HepG2 (cell line): ENCODE measurements around the gene AKAP8. TPM values are rescaled to one million over a fixed set of nuclear protein-coding genes. Genes with fewer than 3 reads are reported as not detected.

ENCODE experiments used
- FIP1L1 ChIP-seq: fragments of 200-400 bp; formaldehyde crosslinking; IDR thresholded peaks from 2 replicates; pipeline ENCODE4 v1.6.1; 2018; ENCODE audit warnings: low read depth, mild to moderate bottlenecking, low read length, moderate library complexity, borderline replicate concordance; ENCODE audit not compliant: insufficient read depth
- GZF1 ChIP-seq: sonication (generic); formaldehyde crosslinking; IDR thresholded peaks from 2 replicates; pipeline ENCODE4 v1.5.1; 2020; ENCODE audit warnings: mild to moderate bottlenecking, missing genetic modification reagents
- HMGXB3 ChIP-seq: sonication (generic); formaldehyde crosslinking; IDR thresholded peaks from 2 replicates; pipeline ENCODE4 v1.4.0; 2020; ENCODE audit warnings: missing genetic modification reagents, borderline replicate concordance
- HNF4A ChIP-seq: sonication (generic); formaldehyde crosslinking; IDR thresholded peaks from 2 replicates; pipeline ENCODE4 v1.4.0; 2020; ENCODE audit warnings: missing genetic modification reagents
- JDP2 ChIP-seq: sonication (generic); formaldehyde crosslinking; IDR thresholded peaks from 2 replicates; pipeline ENCODE4 v1.8.1; 2022; ENCODE audit warnings: missing genetic modification reagents, borderline replicate concordance
- MZF1 ChIP-seq: sonication (generic); formaldehyde crosslinking; IDR thresholded peaks from 2 replicates; pipeline ENCODE4 v1.8.1; 2023; ENCODE audit warnings: mild to moderate bottlenecking, missing genetic modification reagents, borderline replicate concordance
- NFE2L1 ChIP-seq: sonication (generic); formaldehyde crosslinking; IDR thresholded peaks from 2 replicates; pipeline ENCODE4 v1.4.0; 2020; ENCODE audit warnings: missing genetic modification reagents, mild to moderate bottlenecking, borderline replicate concordance
- NFKB2 ChIP-seq: sonication (generic); formaldehyde crosslinking; IDR thresholded peaks from 2 replicates; pipeline ENCODE4 v1.4.0; 2020; ENCODE audit warnings: missing genetic modification reagents, borderline replicate concordance
- NR2C2 ChIP-seq: sonication (generic); formaldehyde crosslinking; IDR thresholded peaks from 2 replicates; pipeline ENCODE4 v1.4.0; 2020; ENCODE audit warnings: missing genetic modification reagents, mild to moderate bottlenecking, moderate library complexity, borderline replicate concordance
- PREB ChIP-seq: sonication (generic); formaldehyde crosslinking; IDR thresholded peaks from 2 replicates; pipeline ENCODE4 v1.4.0; 2020; ENCODE audit warnings: missing genetic modification reagents
- RFXANK ChIP-seq: IDR thresholded peaks from 2 replicates; pipeline ENCODE4 v1.6.1; 2016
- RNF2 ChIP-seq: fragments of 450-650 bp; conservative IDR thresholded peaks from 2 replicates; pipeline ENCODE4 v1.6.1; 2016; ENCODE audit warnings: low read depth
- SALL1 ChIP-seq: sonication (generic); formaldehyde crosslinking; IDR thresholded peaks from 2 replicates; pipeline ENCODE4 v1.8.0; 2022; ENCODE audit warnings: mild to moderate bottlenecking, missing genetic modification reagents
- SP4 ChIP-seq: sonication (generic); formaldehyde crosslinking; IDR thresholded peaks from 2 replicates; pipeline ENCODE4 v1.8.1; 2023; ENCODE audit warnings: mild to moderate bottlenecking, missing genetic modification reagents
- SRY ChIP-seq: sonication (generic); formaldehyde crosslinking; IDR thresholded peaks from 2 replicates; pipeline ENCODE4 v1.8.0; 2022; ENCODE audit warnings: mild to moderate bottlenecking, missing genetic modification reagents
- ZBTB1 ChIP-seq: sonication (generic); formaldehyde crosslinking; IDR thresholded peaks from 2 replicates; pipeline ENCODE4 v1.4.0; 2020; ENCODE audit warnings: missing genetic modification reagents, borderline replicate concordance
- ZFP37 ChIP-seq: sonication (generic); formaldehyde crosslinking; IDR thresholded peaks from 2 replicates; pipeline ENCODE4 v1.4.0; 2020; ENCODE audit warnings: missing genetic modification reagents, borderline replicate concordance
- ZHX1 ChIP-seq: sonication (generic); formaldehyde crosslinking; IDR thresholded peaks from 2 replicates; pipeline ENCODE4 v1.8.1; 2022; ENCODE audit warnings: low read depth, mild to moderate bottlenecking, missing genetic modification reagents
- ZMAT3 ChIP-seq: sonication (generic); formaldehyde crosslinking; conservative IDR thresholded peaks from 2 replicates; pipeline ENCODE4 v1.7.0; 2021; ENCODE audit warnings: missing genetic modification reagents
- ZNF30 ChIP-seq: sonication (generic); formaldehyde crosslinking; IDR thresholded peaks from 2 replicates; pipeline ENCODE4 v1.5.0; 2020; ENCODE audit warnings: mild to moderate bottlenecking, missing genetic modification reagents
- ZNF567 ChIP-seq: sonication (generic); formaldehyde crosslinking; IDR thresholded peaks from 2 replicates; pipeline ENCODE4 v1.8.1; 2023; ENCODE audit warnings: mild to moderate bottlenecking, missing genetic modification reagents, borderline replicate concordance
- polyA plus RNA-seq, 8 experiments: library from polyadenylated mRNA; depleted of rRNA in 3 of 8; stranded (reverse) in 7 of 8; unstranded in 1 of 8; fragments of >200 nt; fragmentation: Illumina TruSeq in 4 of 8; extraction: Trizol in 4 of 8; gene quantifications; 2 replicates each; pipeline versions ENCODE4 v1.2.1 to v1.2.3, GENCODE V29; 2011 to 2016; ENCODE audit warnings: low read depth in 4 of 8, missing spikeins in 1 of 8, mixed read lengths in 1 of 8; ENCODE audit not compliant: insufficient read depth in 1 of 8
- total RNA-seq, 5 experiments: library from RNA; depleted of rRNA; stranded (reverse); fragments of >200 nt; fragmentation: Illumina TruSeq; extraction: Trizol; gene quantifications; 2 replicates each; pipeline ENCODE4 v1.2.3, GENCODE V29; 2016; ENCODE audit warnings: low read depth in 1 of 5

Gene AKAP8
- total and polyA plus RNA-seq, 2 of the 13 experiments (the other 11 are each of a cell fraction or from before 2014, with no cell fraction given) = 15.9 to 22.1 TPM

GRCh38 chr19:15418579-15419412, 39.2 kb upstream of the AKAP8 start, which contains the start of gene AKAP8L (continued):
- TF ChIP-seq HMGXB3 (CRISPR knock-in tag) (no peak), ZNF30 (CRISPR knock-in tag) (peak; percentile 82; the same call in 1 of the 2 replicates), RNF2 (no peak), MZF1 (CRISPR knock-in tag) (no peak), HNF4A (no peak), SP4 (CRISPR knock-in tag) (peak; percentile 100), ZNF567 (0 out of 2 replicates have a peak, but pooled peaks have one; percentile 38), ZBTB1 (CRISPR knock-in tag) (no peak), RFXANK (CRISPR knock-in tag) (no peak; the same call in 1 of the 2 replicates), ZFP37 (CRISPR knock-in tag) (0 out of 2 replicates have a peak, but pooled peaks have one; percentile 54), NFKB2 (CRISPR knock-in tag) (peak; percentile 67; the same call in 1 of the 2 replicates), ZHX1 (CRISPR knock-in tag) (0 out of 2 replicates have a peak, but pooled peaks have one; percentile 63), NR2C2 (CRISPR knock-in tag) (no peak), SRY (CRISPR knock-in tag) (0 out of 2 replicates have a peak, but pooled peaks have one; percentile 64), JDP2 (CRISPR knock-in tag) (no peak), FIP1L1 (no peak), PREB (CRISPR knock-in tag) (no peak), GZF1 (CRISPR knock-in tag) (no peak), NFE2L1 (CRISPR knock-in tag) (peak; percentile 20; the same call in 1 of the 2 replicates), SALL1 (CRISPR knock-in tag) (peak; percentile 76), ZMAT3 (CRISPR knock-in tag) (peak; percentile 31; the same call in 1 of the 2 replicates)
